HG03432 (cell line): ENCODE results near the gene CPT1A.

ENCODE experiments used
- ATAC-seq: cut with Tn5 transposase; IDR thresholded peaks from one replicate; pipeline ENCODE4 v1.9.1; 2021; ENCODE audit warnings: mild to moderate bottlenecking, moderate library complexity; ENCODE audit not compliant: unreplicated experiment

Gene CPT1A

GRCh38 chr11:68832476-68833181, 9.1 kb downstream of the CPT1A start:
- no peak for ATAC-seq

- ATAC-seq, result no peak
Measured at GRCh38 chr11:68831124-68831523, 10.6 kb downstream of the CPT1A start.

GRCh38 chr11:68829581-68829980, 12.1 kb downstream of the CPT1A start:
- ATAC-seq, result no peak

- no peak for ATAC-seq
Measured at GRCh38 chr11:68828957-68829356, 12.8 kb downstream of the CPT1A start.

GRCh38 chr11:68828155-68828931, 13.4 kb downstream of the CPT1A start:
- ATAC-seq, result no peak

- no peak for ATAC-seq
Measured at GRCh38 chr11:68827733-68828132, 14.0 kb downstream of the CPT1A start.

- no peak for ATAC-seq
Measured at GRCh38 chr11:68826726-68827125, 15.0 kb downstream of the CPT1A start.

GRCh38 chr11:68825571-68825970, 16.1 kb downstream of the CPT1A start:
- ATAC-seq, result no peak

- no peak for ATAC-seq
Measured at GRCh38 chr11:68822546-68822945, 19.2 kb downstream of the CPT1A start.

GRCh38 chr11:68821670-68822069, 20.0 kb downstream of the CPT1A start:
- no peak for ATAC-seq

- no peak for ATAC-seq
Measured at GRCh38 chr11:68819362-68819761, 22.4 kb downstream of the CPT1A start.

- ATAC-seq, result no peak
Measured at GRCh38 chr11:68818181-68818580, 23.5 kb downstream of the CPT1A start.

GRCh38 chr11:68817554-68817953, 24.2 kb downstream of the CPT1A start:
- no peak for ATAC-seq

- no peak for ATAC-seq
Measured at GRCh38 chr11:68816917-68817419, 24.7 kb downstream of the CPT1A start.

- no peak for ATAC-seq
Measured at GRCh38 chr11:68816251-68816776, 25.4 kb downstream of the CPT1A start.

GRCh38 chr11:68813773-68814172, 27.9 kb downstream of the CPT1A start:
- ATAC-seq, result no peak

GRCh38 chr11:68812526-68812925, 29.2 kb downstream of the CPT1A start:
- no peak for ATAC-seq

- no peak for ATAC-seq
Measured at GRCh38 chr11:68810164-68810563, 31.6 kb downstream of the CPT1A start.

GRCh38 chr11:68809506-68809905, 32.2 kb downstream of the CPT1A start:
- ATAC-seq, result no peak

GRCh38 chr11:68808787-68809186, 32.9 kb downstream of the CPT1A start:
- ATAC-seq, result no peak

- ATAC-seq, result no peak
Measured at GRCh38 chr11:68806931-68807844, 34.5 kb downstream of the CPT1A start.
